ENCODE data around the gene ASPDH. TPM values are rescaled to one million over a fixed set of nuclear protein-coding genes. Genes with fewer than 3 reads are reported as not detected.
A peak's percentile ranks its signal among the peaks of the same experiment; 100 is the strongest.

The ASPDH gene
- total RNA-seq, 1 experiment from 2014 or later: not detected

GRCh38 chr19:50551034-50551714 is 37.5 kb upstream of the ASPDH start:
- Histone ChIP-seq H3K4me2 (ENCODE audit: insufficient read depth, insufficient read length, low read length) (peak overlapping the region; percentile 74), H3K23ac (ENCODE audit: insufficient read length, low read depth, low read length) (no peak overlapping the region), H2BK20ac (ENCODE audit: low read depth, low read length, poor library complexity, severe bottlenecking) (no peak overlapping the region), H4K5ac (ENCODE audit: insufficient read length, low read depth, low read length) (no peak overlapping the region), H3K23me2 (ENCODE audit: insufficient read length, low read depth, low read length, poor library complexity, severe bottlenecking) (peaks cover 7% of the 10 kb centered on the region), H3K79me2 (ENCODE audit: insufficient read depth, low read length) (no peaks in the 10 kb centered on the region), H3K9ac (ENCODE audit: extremely low read depth, insufficient read length, low read length) (no peak overlapping the region), H2BK5ac (ENCODE audit: insufficient read length, low read length) (no peak overlapping the region), H4K20me1 (ENCODE audit: control insufficient read depth, insufficient read depth, insufficient read length) (no peaks in the 10 kb centered on the region), H4K91ac (ENCODE audit: insufficient read length, low read depth, low read length) (no peak overlapping the region), H2BK15ac (ENCODE audit: low read depth, low read length) (no peak overlapping the region), H2BK12ac (ENCODE audit: insufficient read length, low read depth, low read length) (no peak overlapping the region), H3K9me3 (ENCODE audit: control insufficient read depth, low read depth, low read length) (no peaks in the 10 kb centered on the region), H2AK5ac (ENCODE audit: insufficient read length, low read length) (no peak overlapping the region), H3T11ph (ENCODE audit: low read length) (no peak overlapping the region), H3K4ac (ENCODE audit: low read depth, low read length) (no peak overlapping the region), H3K18ac (ENCODE audit: insufficient read length, low read depth, low read length) (no peak overlapping the region), H4K8ac (replicated peaks; ENCODE audit: insufficient read length, low read depth, low read length) (no peak overlapping the region), H3K27ac (ENCODE audit: insufficient read length, low read depth, low read length) (no peak overlapping the region), H3K4me1 (ENCODE audit: insufficient read depth, low read length) (no peaks in the 10 kb centered on the region), H2BK120ac (ENCODE audit: low read depth, low read length, poor library complexity, severe bottlenecking) (no peak overlapping the region), H3K14ac (ENCODE audit: insufficient read depth, low read length) (no peak overlapping the region), H3K56ac (ENCODE audit: insufficient read length, low read depth, low read length) (no peak overlapping the region), H3K79me1 (ENCODE audit: insufficient read depth, low read depth, low read length, poor library complexity, severe bottlenecking) (no peaks in the 10 kb centered on the region), H3K27me3 (ENCODE audit: insufficient read depth, low read length) (no peaks in the 10 kb centered on the region; the same call in 1 of the 2 replicates), H2AFZ (ENCODE audit: low read length) (no peak overlapping the region)
- H3K27me3 Mint-ChIP-seq (ENCODE audit: low read depth): peaks cover 76% of the 10 kb centered on the region
- no peak overlapping the region; a peak in 1 of 7 replicates for H3K27ac Mint-ChIP-seq
- H3K4me3 Mint-ChIP-seq: peak overlapping the region; percentile 67 to 95
- no peak for TF ChIP-seq CTCF (conservative IDR thresholded peaks at IDR 0.05)
- no peaks in the 10 kb centered on the region; a peak in 1 of 5 replicates for H3K9me3 Mint-ChIP-seq
- no CpG with 5 or more reads among the region's 32 CpGs for WGBS (ENCODE audit: extremely low coverage, insufficient read length, low lambda C conversion rate)
- H3K4me1 Mint-ChIP-seq: peaks cover 12 to 45% of the 10 kb centered on the region in 2 experiments
- peaks cover 0 to 5% (median 0%) of the 10 kb centered on the region in 3 experiments; a peak in 1 of 7 replicates for H3K36me3 Mint-ChIP-seq (ENCODE audit: insufficient read depth in 1 of 3, low read depth in 3 of 3)
- no peak for DNase-seq
